Endothelial cell of umbilical vein (primary cell): ENCODE results near the gene RHOG. TPM values are rescaled to one million over a fixed set of nuclear protein-coding genes. Genes with fewer than 3 reads are reported as not detected.

Experiments
- Bru-seq: library from RNA; stranded (reverse); fragments of 400-500 nt; gene quantifications from one replicate; lab custom pipeline; 2021; lab: Mats Ljungman, UMichigan
- BruChase-seq, 2 experiments: library from RNA; stranded (reverse); fragments of 400-500 nt; gene quantifications; one replicate each; lab custom pipeline; 2021; lab: Mats Ljungman, UMichigan
- BruUV-seq: library from RNA; stranded (reverse); fragments of 400-500 nt; replicated peaks from 2 replicates; lab custom pipeline; 2021; lab: Mats Ljungman, UMichigan
- CTCF ChIA-PET: fragments of 300-600, 350-600 bp; sonication (Branson Sonifier 250); formaldehyde crosslinking; loops from one replicate; lab custom pipeline; 2021; ENCODE audit warnings: antibody characterized with exemption, inconsistent platforms; lab: Charles Lee
- POLR2A ChIA-PET: fragments of 300-600, 350-600 bp; sonication (Branson Sonifier 250); formaldehyde crosslinking; loops from one replicate; lab custom pipeline; 2021; ENCODE audit warnings: antibody characterized with exemption, inconsistent platforms; lab: Charles Lee
- DNase-seq: peaks from one replicate; pipeline ENCODE4 v3.0.0-alpha.2; 2011; ENCODE audit warnings: low read depth, low spot score
- FAIRE-seq: peaks from 2 replicates; lab custom pipeline; 2011; peaks lifted over from hg19 to GRCh38; lab: Jason Lieb, UNC
- H2AFZ ChIP-seq: 2 replicates; pipeline ENCODE4 v1.6.0; 2012; ENCODE audit warnings: low read depth, low read length, control low read depth, inconsistent platforms
- H3K27ac ChIP-seq: 2 replicates; pipeline ENCODE4 v1.5.1; 2011; ENCODE audit warnings: low read depth, mild to moderate bottlenecking, control low read depth, low read length, moderate library complexity; ENCODE audit not compliant: insufficient read depth
- H3K27me3 ChIP-seq, 2 experiments: 2 replicates each; pipeline versions ENCODE4 v1.6.0 to v1.6.1; 2011; ENCODE audit warnings: low read length in 2 of 2, mixed read lengths in 1 of 2; ENCODE audit not compliant: control insufficient read depth in 2 of 2, insufficient read depth in 2 of 2
- H3K36me3 ChIP-seq, 2 experiments: 2 replicates in 1 of 2; 3 replicates in 1 of 2; pipeline ENCODE4 v1.5.1; 2011; ENCODE audit warnings: low read length in 2 of 2, mild to moderate bottlenecking in 1 of 2, moderate library complexity in 1 of 2; ENCODE audit not compliant: control insufficient read depth in 2 of 2, insufficient read depth in 2 of 2; ENCODE audit errors: extremely low read depth in 1 of 2
- H3K4me1 ChIP-seq: 3 replicates; pipeline ENCODE4 v1.5.1; 2011; ENCODE audit warnings: mild to moderate bottlenecking, low read length; ENCODE audit not compliant: control insufficient read depth, insufficient read depth; ENCODE audit errors: extremely low read depth
- H3K4me2 ChIP-seq: 2 replicates; pipeline ENCODE4 v1.6.1; 2011; ENCODE audit warnings: low read length, control low read depth, mixed read lengths; ENCODE audit not compliant: insufficient read depth
- H3K4me3 ChIP-seq, 3 experiments: fragments of 200-600 bp in 1 of 3; sonication (generic), shearing (Covaris generic) in 1 of 3; replicated peaks in 1 of 3; 2 replicates each; pipeline ENCODE4 v1.5.1; 2011 to 2016; ENCODE audit warnings: control low read depth in 3 of 3, low read length in 3 of 3, mild to moderate bottlenecking in 2 of 3, inconsistent platforms in 1 of 3, low read depth in 1 of 3, moderate library complexity in 1 of 3; ENCODE audit not compliant: insufficient read depth in 1 of 3
- H3K79me2 ChIP-seq: 2 replicates; pipeline ENCODE4 v1.6.0; 2012; ENCODE audit warnings: low read length, inconsistent platforms; ENCODE audit not compliant: control insufficient read depth, insufficient read depth
- H3K9ac ChIP-seq: replicated peaks from 2 replicates; pipeline ENCODE3; 2011; ENCODE audit warnings: low read length, control low read depth; ENCODE audit not compliant: insufficient read depth; ENCODE audit errors: extremely low read depth
- H3K9me1 ChIP-seq: replicated peaks from 3 replicates; pipeline ENCODE4 v1.6.0; 2011; ENCODE audit warnings: mild to moderate bottlenecking, low read length; ENCODE audit not compliant: control insufficient read depth, insufficient read depth; ENCODE audit errors: extremely low read depth
- H3K9me3 ChIP-seq: replicated peaks from 2 replicates; pipeline ENCODE4 v1.5.1; 2012; ENCODE audit warnings: low read length, inconsistent platforms; ENCODE audit not compliant: control insufficient read depth, insufficient read depth
- H4K20me1 ChIP-seq: replicated peaks from 2 replicates; pipeline ENCODE3; 2011; ENCODE audit warnings: mild to moderate bottlenecking, low read length; ENCODE audit not compliant: control insufficient read depth, insufficient read depth; ENCODE audit errors: extremely low read depth
- EZH2 ChIP-seq: IDR thresholded peaks from 2 replicates; pipeline ENCODE4 v1.6.1; 2012; ENCODE audit warnings: borderline replicate concordance, low read depth, mild to moderate bottlenecking, moderate library complexity, low read length, inconsistent platforms; ENCODE audit not compliant: severe bottlenecking
- FOS ChIP-seq: IDR thresholded peaks from 2 replicates; pipeline ENCODE4 v1.6.1; 2011; ENCODE audit warnings: mild to moderate bottlenecking, low read length, moderate library complexity, borderline replicate concordance; ENCODE audit not compliant: insufficient read depth
- GATA2 ChIP-seq: IDR thresholded peaks from 2 replicates; pipeline ENCODE4 v1.7.0; 2011; ENCODE audit warnings: low read depth, mild to moderate bottlenecking, moderate library complexity, mixed read lengths, low read length; ENCODE audit not compliant: insufficient read length, insufficient read depth
- JUN ChIP-seq: IDR thresholded peaks from 2 replicates; pipeline ENCODE4 v1.6.1; 2011; ENCODE audit warnings: borderline replicate concordance, low read depth; ENCODE audit not compliant: insufficient read length, insufficient read depth
- MYC ChIP-seq: IDR thresholded peaks from one replicate; pipeline ENCODE4 v1.6.1; 2011; ENCODE audit warnings: mild to moderate bottlenecking, low read depth, low read length
- POLR2A ChIP-seq: IDR thresholded peaks from 2 replicates; pipeline ENCODE4 v1.6.1; 2012; ENCODE audit warnings: low read depth, mild to moderate bottlenecking, control low read depth, low read length
- POLR2AphosphoS5 ChIP-seq: IDR thresholded peaks from 2 replicates; pipeline ENCODE4 v1.6.1; 2012; ENCODE audit warnings: low read depth, mild to moderate bottlenecking, control low read depth, low read length, moderate library complexity; ENCODE audit not compliant: insufficient read depth
- dilution Hi-C: fragments of 300-500 bp; cut with MboI; formaldehyde crosslinking; loops from one replicate; pipeline ENCODE4 v1.15.0; 2019; ENCODE audit warnings: low sequenced_read_pairs; ENCODE audit not compliant: extremely low pct_ligation_motif_present
- intact Hi-C: fragments of 100-400 bp; cut with micrococcal nuclease; formaldehyde crosslinking; loops from one replicate; pipeline ENCODE4 v1.10.0; 2022
- long read RNA-seq: library from polyadenylated mRNA; stranded (forward); transcript quantifications from one replicate; pipeline ENCODE4 v2.0.0, GENCODE V29; 2021
- polyA minus RNA-seq, 3 experiments: library from RNA; depleted of rRNA, polyadenylated mRNA; stranded (reverse); fragments of >200 nt; gene quantifications; 1 replicate in 1 of 3; 2 replicates in 2 of 3; pipeline ENCODE4 v1.2.3, GENCODE V29; 2011
- polyA plus RNA-seq, 4 experiments: library from polyadenylated mRNA; depleted of rRNA in 3 of 4; stranded (reverse) in 3 of 4; unstranded in 1 of 4; fragments of >200 nt; gene quantifications; 2 replicates each; pipeline versions ENCODE4 v1.2.1 to v1.2.3, GENCODE V29; 2011 to 2012; ENCODE audit warnings: missing spikeins in 1 of 4
- total RNA-seq: library from RNA; stranded (reverse); gene quantifications from 2 replicates; pipeline ENCODE4 v1.2.3, GENCODE V29; 2021
- TF ChIP-seq, protein P1 (sequence below): IDR thresholded peaks from 2 replicates; pipeline ENCODE4 v1.6.1; 2011; ENCODE audit not compliant: insufficient read depth, insufficient read length
- TF ChIP-seq, protein P2 (sequence below), 2 donors: IDR thresholded peaks; 1 replicate in 1 of 2; 2 replicates in 1 of 2; pipeline ENCODE4 v1.5.1; 2011; ENCODE audit warnings: low read length in 2 of 2, mild to moderate bottlenecking in 2 of 2, moderate library complexity in 2 of 2, control low read depth in 1 of 2, inconsistent platforms in 1 of 2, low read depth in 1 of 2; ENCODE audit not compliant: insufficient read depth in 1 of 2; ENCODE audit errors: extremely low read depth in 1 of 2

The RHOG gene
- total RNA-seq (59.6 and 69.0 TPM in 2 replicates), polyA plus RNA-seq (119 and 155 TPM in 2 replicates), polyA minus RNA-seq (102 and 128 TPM in 2 replicates), Bru-seq, nascent RNA (percentile 73 among the genes with signal in this experiment), BruChase-seq, experiment 1, labeled RNA remaining after a 6-hour chase (percentile 74 among the genes with signal in this experiment), BruChase-seq, experiment 2, labeled RNA remaining after a 2-hour chase (percentile 67 among the genes with signal in this experiment)
- polyA plus RNA-seq (2011; cell fraction: cytosol; rRNA removed): 82.0 and 106 TPM in 2 replicates
- 26.6 and 28.3 TPM in 2 replicates for polyA plus RNA-seq (2011; cell fraction: nucleus; rRNA removed)
- 74.2 and 86.1 TPM in 2 replicates for polyA plus RNA-seq (2012)
- 58.3 TPM for polyA minus RNA-seq (2011; cell fraction: cytosol; rRNA and poly(A)+ RNA removed)
- polyA minus RNA-seq (2011; cell fraction: nucleus; rRNA and poly(A)+ RNA removed): 23.6 and 25.4 TPM in 2 replicates
- long read RNA-seq, transcript RHOG-201 (2 exons, 1,319 nt): major isoform, 50 of 61 reads
- long read RNA-seq, partial matches to known transcripts: 0 of 61 reads
- long read RNA-seq, other reads (novel, unspliced or antisense): 9 of 61 reads

DNA sequence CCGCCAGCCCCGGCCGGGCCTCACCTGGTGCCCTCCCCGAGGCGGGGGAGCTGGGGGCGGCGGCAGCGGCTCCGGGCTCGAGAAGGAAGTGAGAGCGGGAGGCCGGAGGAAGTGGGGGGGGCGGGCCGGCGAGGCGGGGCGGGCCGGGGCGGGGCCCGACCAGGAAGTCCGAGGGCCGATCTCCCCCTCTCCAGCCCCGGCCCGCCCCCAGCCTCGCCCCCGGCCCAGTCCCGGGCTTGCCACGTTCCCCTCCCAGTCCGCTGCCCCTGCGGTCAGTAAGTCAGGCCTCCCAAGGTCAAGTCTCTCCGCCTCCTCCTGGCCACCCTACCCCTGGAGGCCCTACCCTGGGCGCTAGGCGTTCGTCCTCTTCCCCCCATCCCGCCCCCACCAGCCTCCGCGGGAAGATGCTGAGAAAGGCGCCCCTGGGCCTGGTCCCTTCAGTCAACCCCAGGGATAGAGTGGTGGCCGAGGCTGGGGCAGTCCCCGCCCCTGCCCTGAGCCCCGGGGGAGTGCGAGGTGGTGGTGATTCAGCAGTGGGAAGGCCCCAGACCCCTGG lies at the start of gene RHOG:
Gene RHOG, minus strand, starts transcription at position 90 of the 556 bp plus-strand sequence. CDS start 12,821 bp downstream, outside the sequence.
- Histone ChIP-seq H3K4me3 (peak within 1 kb of the TSS; percentile 50 to 93 (median 81)), H4K20me1 (no peaks in the 10 kb centered on the region), H3K36me3 (no peaks in the 10 kb centered on the region), H3K27ac (peak within 1 kb of the TSS; percentile 55), H3K79me2 (peaks cover 41% of the 10 kb centered on the region), H3K4me2 (peak within 1 kb of the TSS; percentile 96), H3K9me3 (no peaks in the 10 kb centered on the region), H3K9ac (peak within 1 kb of the TSS; percentile 66), H2AFZ (peak within 1 kb of the TSS; percentile 76), H3K9me1 (no peaks in the 10 kb centered on the region), H3K27me3 (no peaks in the 10 kb centered on the region), H3K4me1 (peaks cover 29% of the 10 kb centered on the region)
- dilution Hi-C loops (no loop called here), intact Hi-C loops (loop anchor here (1.0 kb wide), 5 partner anchors 13 to 253 kb away; partner anchors contain the start of genes NUP98, PGAP2 and RRM1)
- DNase-seq (no peak), FAIRE-seq (peak; percentile 63)
- TF ChIP-seq GATA2 (no peak), MYC (no peak), FOS (no peak), EZH2 (no peak), JUN (no peak), POLR2AphosphoS5 (peak; percentile 73), POLR2A (peak; percentile 69)
- TF ChIP-seq, protein P1, sequence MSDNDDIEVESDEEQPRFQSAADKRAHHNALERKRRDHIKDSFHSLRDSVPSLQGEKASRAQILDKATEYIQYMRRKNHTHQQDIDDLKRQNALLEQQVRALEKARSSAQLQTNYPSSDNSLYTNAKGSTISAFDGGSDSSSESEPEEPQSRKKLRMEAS: no peak
- TF ChIP-seq, protein P2, sequence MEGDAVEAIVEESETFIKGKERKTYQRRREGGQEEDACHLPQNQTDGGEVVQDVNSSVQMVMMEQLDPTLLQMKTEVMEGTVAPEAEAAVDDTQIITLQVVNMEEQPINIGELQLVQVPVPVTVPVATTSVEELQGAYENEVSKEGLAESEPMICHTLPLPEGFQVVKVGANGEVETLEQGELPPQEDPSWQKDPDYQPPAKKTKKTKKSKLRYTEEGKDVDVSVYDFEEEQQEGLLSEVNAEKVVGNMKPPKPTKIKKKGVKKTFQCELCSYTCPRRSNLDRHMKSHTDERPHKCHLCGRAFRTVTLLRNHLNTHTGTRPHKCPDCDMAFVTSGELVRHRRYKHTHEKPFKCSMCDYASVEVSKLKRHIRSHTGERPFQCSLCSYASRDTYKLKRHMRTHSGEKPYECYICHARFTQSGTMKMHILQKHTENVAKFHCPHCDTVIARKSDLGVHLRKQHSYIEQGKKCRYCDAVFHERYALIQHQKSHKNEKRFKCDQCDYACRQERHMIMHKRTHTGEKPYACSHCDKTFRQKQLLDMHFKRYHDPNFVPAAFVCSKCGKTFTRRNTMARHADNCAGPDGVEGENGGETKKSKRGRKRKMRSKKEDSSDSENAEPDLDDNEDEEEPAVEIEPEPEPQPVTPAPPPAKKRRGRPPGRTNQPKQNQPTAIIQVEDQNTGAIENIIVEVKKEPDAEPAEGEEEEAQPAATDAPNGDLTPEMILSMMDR (IDR thresholded peaks at IDR 0.05; ENCODE audit: extremely low read depth in 1 of 2, insufficient read depth in 1 of 2, low read depth in 1 of 2, low read length in 2 of 2): no peak
- ChIA-PET CTCF (interaction anchor here (0.6 to 5.5 kb wide), 36 partner anchors 8 to 387 kb away, joined by 3 to 88 read pairs (median 4); partner anchors contain the start of genes NUP98, PGAP2, RRM1 and STIM1), POLR2A (interaction anchor here (0.6 to 1.3 kb wide), 6 partner anchors 8 to 43 kb away, joined by 3 to 7 read pairs (median 4); partner anchors contain the start of gene STIM1)
- BruUV-seq: no TSS peak
